ENCODE data around the gene TPT1. TPM values are rescaled to one million over a fixed set of nuclear protein-coding genes. Genes with fewer than 3 reads are reported as not detected.

Gene TPT1
- total RNA-seq, 1 experiment from 2014 or later = 3,611 TPM

DNA sequence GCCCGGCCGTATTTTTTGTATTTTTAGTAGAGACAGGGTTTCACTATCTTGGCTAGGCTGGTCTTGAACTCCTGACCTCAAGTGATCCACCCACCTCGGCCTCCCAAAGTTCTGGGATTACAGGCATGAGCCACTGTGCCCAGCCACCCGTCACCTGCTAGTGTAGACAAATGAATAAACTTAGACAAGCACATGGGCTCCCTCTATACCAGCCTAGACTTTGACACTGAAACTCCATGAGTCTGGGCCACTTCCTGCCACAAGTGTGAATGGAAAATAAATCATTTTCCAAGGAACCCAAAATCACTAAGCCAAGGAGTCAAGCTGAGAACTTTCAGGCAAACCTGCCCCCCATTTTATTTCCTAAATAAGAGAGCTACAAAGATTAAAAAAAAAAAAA lies 27.0 kb upstream of the TPT1 start:
- intact Hi-C loops (cut with micrococcal nuclease; ENCODE audit: unreplicated experiment) = no loop called here
- H3K9me3 ChIP-seq = no peaks in the 10 kb centered on the region
- TF ChIP-seq, protein P1, sequence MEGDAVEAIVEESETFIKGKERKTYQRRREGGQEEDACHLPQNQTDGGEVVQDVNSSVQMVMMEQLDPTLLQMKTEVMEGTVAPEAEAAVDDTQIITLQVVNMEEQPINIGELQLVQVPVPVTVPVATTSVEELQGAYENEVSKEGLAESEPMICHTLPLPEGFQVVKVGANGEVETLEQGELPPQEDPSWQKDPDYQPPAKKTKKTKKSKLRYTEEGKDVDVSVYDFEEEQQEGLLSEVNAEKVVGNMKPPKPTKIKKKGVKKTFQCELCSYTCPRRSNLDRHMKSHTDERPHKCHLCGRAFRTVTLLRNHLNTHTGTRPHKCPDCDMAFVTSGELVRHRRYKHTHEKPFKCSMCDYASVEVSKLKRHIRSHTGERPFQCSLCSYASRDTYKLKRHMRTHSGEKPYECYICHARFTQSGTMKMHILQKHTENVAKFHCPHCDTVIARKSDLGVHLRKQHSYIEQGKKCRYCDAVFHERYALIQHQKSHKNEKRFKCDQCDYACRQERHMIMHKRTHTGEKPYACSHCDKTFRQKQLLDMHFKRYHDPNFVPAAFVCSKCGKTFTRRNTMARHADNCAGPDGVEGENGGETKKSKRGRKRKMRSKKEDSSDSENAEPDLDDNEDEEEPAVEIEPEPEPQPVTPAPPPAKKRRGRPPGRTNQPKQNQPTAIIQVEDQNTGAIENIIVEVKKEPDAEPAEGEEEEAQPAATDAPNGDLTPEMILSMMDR (IDR thresholded peaks at IDR 0.05; ENCODE audit: insufficient read depth in 1 of 2, low read depth in 1 of 2, low read length in 1 of 2, severe bottlenecking in 1 of 2, unreplicated experiment in 1 of 2) = no peak
- Mint-ChIP-seq H3K27me3 (ENCODE audit: insufficient read depth, unreplicated experiment) (no peaks in the 10 kb centered on the region), H3K36me3 (ENCODE audit: insufficient read depth, unreplicated experiment) (peaks cover 6% of the 10 kb centered on the region), H3K9me3 (ENCODE audit: unreplicated experiment) (peaks cover 11% of the 10 kb centered on the region), H3K27ac (ENCODE audit: unreplicated experiment) (no peak overlapping the region), H3K4me3 (ENCODE audit: unreplicated experiment) (no peak overlapping the region), H3K4me1 (ENCODE audit: low read depth, unreplicated experiment) (peaks cover 5% of the 10 kb centered on the region)
- no peaks in the 10 kb centered on the region for H3K27me3 ChIP-seq (replicated peaks; ENCODE audit: control insufficient read depth, insufficient read depth, low read length)
- H3K4me1 ChIP-seq = no peaks in the 10 kb centered on the region
- ChIA-PET POLR2A (no interaction called here), CTCF (interaction anchor here (0.6 kb wide), 1 partner anchor 26 kb away, joined by 3 read pairs; no protein-coding TSS in a partner anchor)
- DNase-seq = no peak
- no peak overlapping the region for H3K4me3 ChIP-seq (ENCODE audit: low read depth, low read length)
- no peaks in the 10 kb centered on the region for H3K36me3 ChIP-seq (ENCODE audit: control insufficient read depth, insufficient read depth, low read length)
- no TSS peak for BruUV-seq (replicated peaks)

DNA sequence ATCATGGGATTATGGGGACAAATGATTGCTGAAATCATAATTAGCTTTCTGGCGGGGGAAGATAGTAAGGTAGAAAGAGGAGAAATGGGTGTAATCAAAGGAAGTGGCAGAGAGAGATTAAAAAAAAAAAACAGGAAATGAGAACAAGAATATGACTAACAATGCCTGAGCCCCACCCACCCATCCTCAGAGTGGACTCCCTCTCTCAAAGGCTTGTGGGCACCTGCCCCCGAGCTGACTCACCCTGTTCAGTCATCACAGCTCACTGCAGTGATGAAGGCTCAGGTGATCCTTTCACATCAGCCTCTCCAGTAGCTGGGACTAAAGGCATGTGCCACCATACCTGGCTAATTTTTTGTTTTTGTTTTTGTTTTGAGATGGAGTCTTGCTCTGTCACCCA lies 26.4 kb upstream of the TPT1 start:
- H3K9me3 Mint-ChIP-seq (ENCODE audit: unreplicated experiment) = peaks cover 16% of the 10 kb centered on the region
- H3K27me3 Mint-ChIP-seq (ENCODE audit: insufficient read depth, unreplicated experiment) = no peaks in the 10 kb centered on the region
- no TSS peak for BruUV-seq (replicated peaks)
- H3K4me1 ChIP-seq = no peaks in the 10 kb centered on the region
- H3K36me3 ChIP-seq (ENCODE audit: control insufficient read depth, insufficient read depth, low read length) = no peaks in the 10 kb centered on the region
- ChIA-PET POLR2A (no interaction called here), CTCF (interaction anchor here (0.6 kb wide), 1 partner anchor 27 kb away, joined by 3 read pairs; no protein-coding TSS in a partner anchor)
- no peak overlapping the region for H3K4me3 ChIP-seq (ENCODE audit: low read depth, low read length)
- H3K4me3 Mint-ChIP-seq (ENCODE audit: unreplicated experiment) = no peak overlapping the region
- no peak overlapping the region for H3K27ac Mint-ChIP-seq (ENCODE audit: unreplicated experiment)
- peaks cover 13% of the 10 kb centered on the region for H3K36me3 Mint-ChIP-seq (ENCODE audit: insufficient read depth, unreplicated experiment)
- intact Hi-C loops (cut with micrococcal nuclease; ENCODE audit: unreplicated experiment) = no loop called here
- DNase-seq = peak; percentile 31 to 72
- H3K9me3 ChIP-seq = no peaks in the 10 kb centered on the region
- H3K4me1 Mint-ChIP-seq (ENCODE audit: low read depth, unreplicated experiment) = peaks cover 6% of the 10 kb centered on the region
- no peaks in the 10 kb centered on the region for H3K27me3 ChIP-seq (replicated peaks; ENCODE audit: control insufficient read depth, insufficient read depth, low read length)
- TF ChIP-seq, protein P1 (IDR thresholded peaks at IDR 0.05; ENCODE audit: insufficient read depth in 1 of 2, low read depth in 1 of 2, low read length in 1 of 2, severe bottlenecking in 1 of 2, unreplicated experiment in 1 of 2) = no peak

DNA sequence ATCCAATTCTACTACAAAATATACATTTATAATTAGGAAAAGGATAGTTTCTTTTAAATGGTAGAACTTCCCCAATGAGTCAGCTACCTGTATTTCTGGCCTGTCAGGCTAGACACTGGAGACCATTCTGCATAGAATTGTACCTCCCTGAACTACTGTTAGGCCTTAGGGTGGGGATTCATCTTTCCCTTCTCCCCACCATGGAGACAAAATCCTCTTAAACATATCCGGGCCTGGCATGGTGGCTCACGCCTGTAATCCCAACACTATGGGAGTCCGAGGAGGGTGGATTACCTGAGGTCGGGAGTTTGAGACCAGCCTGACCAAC lies 24.5 kb upstream of the TPT1 start:
- TF ChIP-seq, protein P1 (IDR thresholded peaks at IDR 0.05; ENCODE audit: insufficient read depth in 1 of 2, low read depth in 1 of 2, low read length in 1 of 2, severe bottlenecking in 1 of 2, unreplicated experiment in 1 of 2) = no peak
- Mint-ChIP-seq H3K9me3 (ENCODE audit: unreplicated experiment) (peaks cover 25% of the 10 kb centered on the region), H3K27ac (ENCODE audit: unreplicated experiment) (no peak overlapping the region), H3K4me1 (ENCODE audit: low read depth, unreplicated experiment) (peaks cover 14% of the 10 kb centered on the region), H3K4me3 (ENCODE audit: unreplicated experiment) (no peak overlapping the region), H3K27me3 (ENCODE audit: insufficient read depth, unreplicated experiment) (no peaks in the 10 kb centered on the region), H3K36me3 (ENCODE audit: insufficient read depth, unreplicated experiment) (peaks cover 18% of the 10 kb centered on the region)
- DNase-seq = no peak
- CTCF ChIA-PET = no interaction called here
- BruUV-seq (replicated peaks) = no TSS peak
- POLR2A ChIA-PET = no interaction called here
- Histone ChIP-seq H3K4me1 (peaks cover 4% of the 10 kb centered on the region; the same call in 1 of the 2 replicates), H3K36me3 (ENCODE audit: control insufficient read depth, insufficient read depth, low read length) (no peaks in the 10 kb centered on the region), H3K9me3 (no peaks in the 10 kb centered on the region), H3K27me3 (replicated peaks; ENCODE audit: control insufficient read depth, insufficient read depth, low read length) (no peaks in the 10 kb centered on the region), H3K4me3 (ENCODE audit: low read depth, low read length) (no peak overlapping the region)
- intact Hi-C loops (cut with micrococcal nuclease; ENCODE audit: unreplicated experiment) = no loop called here

All from Caco-2 (cell line).